Stimulated activated CD8-positive, alpha-beta memory T cell treated with anti-CD3 and anti-CD28 coated beads, Interleukin-7, amount 100 ng/mL, for 4 hours (primary cell): ENCODE results near the gene GSX2.

Experiments used
- DNase-seq, 2 donors: peaks; one replicate each; pipeline ENCODE4 v3.0.0-alpha.2; 2020; ENCODE audit warnings: low read depth in 2 of 2

The GSX2 gene

DNA sequence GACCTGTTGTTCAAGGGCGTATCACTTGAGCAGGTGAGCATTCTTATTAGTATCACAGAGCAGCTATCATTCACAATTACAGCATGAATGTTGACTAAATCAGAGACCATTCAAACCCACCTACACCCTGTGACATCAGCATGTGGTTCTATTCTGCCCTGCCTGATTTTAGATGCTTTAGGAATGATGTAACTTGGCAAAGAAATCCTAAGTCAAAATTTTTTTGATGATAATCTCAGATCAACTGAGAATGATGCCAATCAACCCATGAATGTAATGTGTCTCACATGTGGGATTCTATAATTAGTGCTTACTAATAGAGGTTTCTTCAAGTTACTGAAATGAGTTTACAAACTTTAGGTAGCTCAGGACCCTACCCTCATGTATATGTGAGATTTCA lies 22.2 kb upstream of the GSX2 start:
- DNase-seq, result no peak

DNA sequence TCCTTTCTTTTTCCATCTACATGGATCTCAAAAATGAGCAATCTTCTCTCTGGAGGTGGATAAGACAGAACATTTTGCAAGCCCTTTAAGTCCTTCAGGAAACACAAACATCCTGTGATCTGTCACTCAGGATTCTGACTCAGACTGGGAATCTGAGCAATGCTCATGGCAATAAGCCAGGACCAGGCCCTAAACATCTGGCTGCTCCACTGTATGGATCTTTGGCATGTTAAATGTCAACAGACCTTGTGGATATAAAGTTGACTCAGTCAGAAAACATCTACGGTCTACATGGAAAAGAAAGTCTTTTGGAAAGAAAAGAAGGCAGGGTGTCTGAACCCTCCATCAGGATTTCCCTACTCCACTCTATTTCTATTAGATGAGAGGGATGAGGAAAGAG lies 17.8 kb upstream of the GSX2 start:
- no peak for DNase-seq

GRCh38 chr4:54085284-54085683 lies 14.7 kb upstream of the GSX2 start:
- no peak for DNase-seq

DNA sequence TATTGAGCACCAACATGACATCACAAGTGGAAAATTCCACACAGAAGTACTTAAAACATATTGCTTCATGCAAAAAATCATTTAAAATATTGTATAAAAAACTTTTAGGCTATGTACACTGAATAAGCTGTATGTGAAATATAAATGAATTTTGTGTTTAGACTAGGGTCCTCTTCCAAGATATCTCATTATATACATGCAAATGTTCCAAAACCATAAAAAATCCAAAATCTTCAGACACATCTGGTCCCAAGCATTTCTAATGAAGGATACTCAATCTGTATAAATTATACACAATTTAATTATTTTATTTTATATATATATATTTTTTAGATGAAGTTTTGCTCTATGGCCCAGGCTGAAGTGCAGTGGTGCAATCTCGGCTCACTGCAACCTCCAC lies 10.1 kb upstream of the GSX2 start:
- DNase-seq, result no peak

GRCh38 chr4:54090404-54090803 lies 9.6 kb upstream of the GSX2 start:
- no peak for DNase-seq

- no peak for DNase-seq
Observed at GRCh38 chr4:54090804-54091623, 8.9 kb upstream of the GSX2 start.

DNA sequence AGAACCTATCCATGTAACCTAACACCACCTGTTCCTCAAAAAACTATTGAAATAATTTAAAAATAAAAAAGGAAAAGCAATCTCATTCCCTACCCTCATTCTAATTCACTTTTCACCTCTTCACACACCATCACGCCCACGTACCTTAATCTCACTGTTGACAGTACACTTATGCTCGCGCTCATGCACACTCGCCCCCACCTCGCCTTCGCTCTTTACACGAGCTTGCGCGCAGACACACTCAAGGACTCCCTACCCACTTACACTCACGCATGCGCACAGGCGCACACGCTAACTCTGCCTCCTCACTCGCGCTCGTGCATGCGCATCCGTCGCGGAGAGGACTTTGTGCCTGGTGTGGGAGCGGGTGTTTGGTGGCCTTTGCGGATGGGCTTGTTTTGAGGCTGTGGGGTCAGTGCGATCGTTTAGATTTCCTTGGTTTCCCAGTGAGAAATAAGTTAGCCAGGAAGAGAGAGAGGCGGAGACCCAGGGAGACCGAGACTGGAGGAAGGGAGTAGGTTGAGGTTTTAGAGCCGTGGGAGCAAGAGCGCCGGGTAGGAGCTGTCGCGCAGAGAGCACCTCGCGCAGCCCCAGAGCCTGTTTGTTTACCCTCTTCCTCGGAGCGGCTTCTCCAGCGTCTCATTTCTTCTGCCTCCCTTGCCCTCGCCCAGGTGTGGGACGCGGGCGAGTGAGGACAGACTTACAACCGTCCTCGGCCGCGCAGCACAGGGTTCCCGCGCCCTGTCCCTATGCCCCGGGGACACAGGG lies 8.1 kb upstream of the GSX2 start:
- DNase-seq, result peak; percentile 79 to 80

DNA sequence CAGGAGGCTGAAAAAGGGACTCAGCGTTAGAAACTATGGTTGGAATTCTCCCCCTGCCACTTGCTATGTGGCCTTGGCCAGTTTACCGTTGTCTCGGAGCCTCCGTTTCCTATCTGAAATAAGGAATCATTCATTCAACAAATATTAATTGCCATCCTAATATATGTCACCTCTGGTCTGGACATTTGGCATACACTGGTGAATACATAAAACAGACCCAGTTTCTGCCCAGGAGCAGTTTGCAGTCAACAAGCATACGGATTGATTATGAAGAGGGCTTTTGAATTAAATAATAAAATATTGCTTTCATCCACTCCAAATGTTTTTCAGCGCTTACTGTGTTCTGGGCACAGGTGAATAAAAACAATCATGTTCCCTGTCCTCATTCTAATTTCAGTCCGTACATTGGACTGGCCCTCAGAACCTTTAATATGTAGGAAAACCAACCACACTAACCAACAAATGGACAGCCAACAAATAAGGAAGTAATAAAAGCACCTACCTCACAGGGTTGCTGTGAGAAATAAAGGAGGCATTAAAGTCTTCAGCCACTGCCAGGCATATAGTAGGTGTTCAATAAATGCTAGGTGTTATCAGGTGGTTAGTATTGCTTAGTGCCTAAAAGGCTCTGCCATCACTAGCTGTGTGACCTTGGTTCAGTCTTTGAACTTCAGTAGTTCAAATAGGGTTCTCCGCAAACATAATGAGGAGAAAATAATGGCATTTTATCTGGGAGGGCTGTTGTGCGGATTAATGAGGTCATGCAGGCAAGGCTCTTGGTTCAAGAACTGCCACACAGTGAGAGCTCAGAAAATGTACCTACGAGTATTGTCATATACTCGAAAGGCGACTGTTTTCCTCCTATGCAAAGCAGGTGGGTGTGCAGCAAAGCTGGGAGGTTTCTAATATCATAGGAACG lies 7.3 kb upstream of the GSX2 start:
- no peak for DNase-seq

DNA sequence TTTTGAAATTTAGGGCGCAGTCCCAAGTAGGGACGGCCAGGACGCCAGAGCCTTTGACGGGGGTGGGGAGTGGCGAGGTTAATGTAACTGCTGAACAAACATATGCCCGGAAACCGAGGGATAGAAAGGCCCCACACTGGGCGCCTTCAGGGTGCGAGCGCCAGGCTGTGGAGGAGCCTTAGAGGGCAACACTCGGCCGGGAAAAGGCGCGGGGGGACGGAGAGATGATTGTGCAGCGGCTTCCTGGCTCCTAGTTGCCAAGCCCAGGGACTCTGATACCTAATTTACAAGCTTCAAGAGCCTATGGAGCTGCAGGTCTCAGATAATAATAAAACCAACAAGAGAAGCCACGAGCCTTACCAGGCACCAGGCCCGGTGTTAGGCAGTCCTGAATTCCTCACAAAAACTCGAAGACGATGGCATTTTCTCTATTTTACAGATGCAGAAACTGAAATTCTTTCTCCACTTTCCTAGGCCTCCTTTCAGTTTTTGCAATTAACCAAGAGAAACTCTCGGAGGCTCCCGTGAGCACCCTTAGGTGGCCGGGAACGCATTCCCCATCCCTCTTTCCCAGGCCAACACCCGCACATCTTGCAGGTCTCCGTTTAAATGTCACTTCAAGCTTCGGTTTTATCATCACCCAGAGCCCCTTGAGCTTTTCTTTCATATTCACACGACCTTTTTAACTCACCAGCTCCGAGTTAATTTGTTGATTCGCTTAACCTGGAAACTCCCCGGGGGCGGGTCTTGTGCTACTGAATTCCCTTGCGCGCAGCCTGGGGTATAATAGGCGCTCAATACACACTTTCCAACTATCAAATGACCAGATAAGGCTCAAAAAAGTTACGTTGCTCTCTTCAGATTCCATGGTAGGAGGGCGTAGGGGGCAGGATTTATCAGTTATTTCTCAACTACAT lies 6.4 kb upstream of the GSX2 start:
- DNase-seq, result no peak

DNA sequence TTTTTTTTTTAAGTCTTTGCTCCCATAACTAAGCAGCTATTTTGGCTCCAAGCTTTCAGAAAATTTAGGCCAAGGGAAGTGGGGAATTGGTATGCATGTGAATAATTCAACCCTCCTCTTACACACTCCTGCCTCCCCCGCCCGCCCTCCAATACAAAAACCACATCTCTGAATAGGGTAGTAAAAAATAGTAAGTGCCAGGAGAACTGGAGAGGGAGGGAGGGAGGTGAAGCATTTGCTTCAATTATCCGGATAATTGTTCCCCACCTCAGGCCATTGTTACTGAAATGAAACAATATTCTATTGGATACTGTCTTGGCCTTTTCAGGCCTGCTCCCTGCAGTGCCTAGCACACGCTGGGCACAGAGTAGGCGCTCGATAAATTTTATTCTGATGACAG lies 5.5 kb upstream of the GSX2 start:
- DNase-seq, result no peak

DNA sequence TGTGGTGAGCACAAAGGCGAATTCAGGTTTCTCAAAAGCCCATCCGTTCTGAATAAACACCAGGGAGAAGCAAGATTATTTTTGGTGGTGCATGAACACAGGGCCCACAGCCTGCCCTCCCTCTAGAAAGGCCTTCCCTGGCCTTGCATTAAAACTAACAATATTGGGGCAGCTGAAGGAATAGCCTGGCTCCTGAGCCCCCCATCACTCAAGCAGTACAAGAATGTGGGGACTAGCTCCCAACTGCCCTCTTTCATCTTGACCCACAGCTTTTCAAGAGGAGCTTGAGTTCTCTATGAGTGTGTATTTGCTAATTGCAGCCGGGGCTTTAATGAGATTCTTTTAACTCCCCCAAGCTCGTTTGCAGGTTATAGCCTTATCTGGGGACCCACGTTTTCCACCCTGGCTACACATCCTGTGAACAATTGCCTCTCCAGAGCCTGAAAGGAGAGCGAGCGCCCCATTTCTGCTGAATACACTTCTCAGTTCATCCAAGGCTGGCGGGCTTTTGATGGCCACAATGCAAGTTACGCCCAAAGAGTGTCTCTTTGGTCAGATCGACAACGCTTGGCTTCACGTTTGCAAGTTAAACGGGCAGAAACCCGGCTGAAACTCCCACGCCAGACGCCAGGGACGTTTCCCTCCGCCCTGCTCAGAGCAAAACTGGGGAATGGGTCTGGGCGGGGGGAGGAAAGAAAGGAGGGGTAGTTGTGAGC lies 4.7 kb upstream of the GSX2 start:
- DNase-seq, result no peak

GRCh38 chr4:54096295-54096962 lies 3.5 kb upstream of the GSX2 start:
- DNase-seq, result no peak

- DNase-seq, result no peak
Observed at GRCh38 chr4:54097152-54097551, 2.8 kb upstream of the GSX2 start.

DNA sequence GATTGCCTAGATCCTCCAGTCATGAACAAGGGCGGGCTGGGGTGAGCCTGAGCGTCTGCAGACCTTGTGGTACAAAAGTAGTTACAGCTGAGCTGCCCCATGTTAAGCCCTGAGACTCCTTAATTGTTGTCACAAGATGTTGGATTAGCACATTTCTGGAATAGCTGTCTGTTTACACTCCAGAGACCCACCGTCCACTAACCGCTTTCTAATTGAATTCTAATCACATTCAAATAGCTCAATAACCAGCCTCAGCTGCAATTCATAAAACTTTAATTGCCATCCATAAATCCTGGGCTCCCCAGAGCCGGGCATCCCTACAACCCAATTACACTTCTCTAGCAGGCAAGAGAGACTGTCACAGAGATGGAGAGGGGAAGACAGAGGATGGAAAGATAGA lies 1.6 kb upstream of the GSX2 start:
- DNase-seq, result no peak

- DNase-seq, result no peak
Observed at GRCh38 chr4:54099287-54099747, 646 bp upstream of the GSX2 start.

- no peak for DNase-seq
Observed at GRCh38 chr4:54100595-54101189, 729 bp downstream of the GSX2 start.

DNA sequence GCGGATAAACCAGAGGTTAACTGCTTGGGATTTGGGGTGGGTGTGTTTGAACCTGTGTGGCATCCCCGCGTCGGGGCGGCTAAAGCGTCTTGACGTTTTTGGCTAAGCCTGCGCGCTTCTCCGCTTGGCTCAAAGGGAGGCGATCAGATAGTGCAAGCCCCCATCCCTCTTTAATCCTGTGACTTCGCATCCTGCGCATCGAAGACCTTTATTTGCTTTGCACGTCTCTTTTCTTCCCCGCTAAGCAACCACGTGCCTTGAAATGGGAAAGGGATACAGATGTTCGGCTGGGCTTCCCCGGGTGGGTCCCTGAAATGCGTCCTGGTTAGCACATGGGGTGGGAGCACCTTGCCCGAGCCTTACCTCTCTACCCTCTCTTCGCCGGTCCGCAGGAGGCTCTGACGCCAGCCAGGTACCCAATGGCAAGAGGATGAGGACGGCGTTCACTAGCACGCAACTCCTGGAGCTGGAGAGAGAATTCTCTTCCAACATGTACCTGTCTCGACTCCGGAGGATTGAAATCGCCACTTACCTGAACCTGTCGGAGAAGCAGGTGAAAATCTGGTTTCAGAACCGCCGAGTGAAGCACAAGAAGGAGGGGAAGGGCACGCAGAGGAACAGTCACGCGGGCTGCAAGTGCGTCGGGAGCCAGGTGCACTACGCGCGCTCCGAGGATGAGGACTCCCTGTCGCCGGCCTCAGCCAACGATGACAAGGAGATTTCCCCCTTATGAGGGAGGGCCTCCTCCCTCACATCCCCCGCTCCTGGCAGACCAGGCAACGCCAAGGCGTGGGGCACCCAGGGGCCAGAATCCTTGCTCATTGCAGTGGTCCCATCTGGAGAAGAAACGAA lies 1.5 kb downstream of the GSX2 start:
- no peak for DNase-seq

DNA sequence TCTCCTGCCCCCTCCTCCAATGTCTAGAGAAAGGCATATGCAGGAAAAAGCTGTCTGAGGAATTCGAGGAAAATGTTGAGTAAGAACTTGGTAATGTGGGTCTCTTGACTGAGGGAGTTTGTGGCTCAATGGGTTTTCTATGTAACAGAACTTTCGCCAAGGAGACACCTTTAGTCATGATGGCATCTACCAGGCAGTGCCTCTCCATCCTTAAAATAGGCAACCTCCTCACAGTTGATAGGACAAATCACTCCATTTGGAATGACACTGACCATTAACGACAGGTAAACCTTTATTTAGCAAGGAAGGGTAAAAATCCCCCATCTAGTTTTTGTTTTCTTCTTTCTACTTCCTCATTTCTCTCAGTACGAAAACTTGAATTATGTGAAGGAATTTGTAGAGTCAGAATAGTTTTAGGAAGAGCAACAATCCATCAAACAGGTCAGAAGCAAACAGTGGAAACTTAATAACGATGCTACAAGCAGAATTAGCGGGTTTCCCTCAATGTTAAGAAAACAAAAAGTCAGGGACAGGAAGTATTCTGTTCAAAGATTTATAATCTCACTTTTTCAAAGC lies 2.7 kb downstream of the GSX2 start:
- no peak for DNase-seq
